ENCODE data around the gene MRPL49.

The MRPL49 gene

DNA sequence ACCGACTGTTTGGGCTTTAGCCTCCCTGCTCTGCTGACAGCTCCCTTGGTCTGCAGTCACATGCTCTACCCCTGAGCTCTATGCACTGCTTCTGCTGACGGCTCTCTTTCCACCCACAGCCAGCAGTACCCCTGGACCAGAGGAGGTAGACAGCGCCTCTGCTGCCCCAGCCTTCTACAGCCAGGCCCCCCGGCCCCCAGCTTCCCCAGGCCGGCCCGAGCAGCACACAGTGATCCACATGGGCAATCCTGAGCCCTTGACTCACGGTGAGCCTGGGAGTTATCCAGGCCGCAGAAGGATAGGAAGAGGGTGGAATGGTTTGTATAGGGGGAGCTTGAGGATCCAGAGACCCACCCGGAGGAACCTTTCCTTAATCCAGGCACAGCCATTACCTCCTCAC lies 35.3 kb upstream of the MRPL49 start:
- H3K27ac ChIP-seq (ENCODE audit: insufficient read depth, low read length, poor library complexity, severe bottlenecking), result no peak overlapping the region
- peaks cover 31% of the 10 kb centered on the region for H3K36me3 ChIP-seq (ENCODE audit: control insufficient read depth, insufficient read depth, low read length)
- no peaks in the 10 kb centered on the region for H3K9me3 ChIP-seq (ENCODE audit: control insufficient read depth, low read length)
- no peak for DNase-seq
- no peak overlapping the region for H3K4me3 ChIP-seq (ENCODE audit: insufficient read depth, low read depth, low read length, poor library complexity, severe bottlenecking)
- H3K27me3 ChIP-seq (replicated peaks; ENCODE audit: control insufficient read depth, insufficient read depth, low read length, poor library complexity, severe bottlenecking), result no peaks in the 10 kb centered on the region
- peaks cover 16% of the 10 kb centered on the region for H3K4me1 ChIP-seq (ENCODE audit: control insufficient read depth, insufficient read depth, low read length, poor library complexity, severe bottlenecking)

DNA sequence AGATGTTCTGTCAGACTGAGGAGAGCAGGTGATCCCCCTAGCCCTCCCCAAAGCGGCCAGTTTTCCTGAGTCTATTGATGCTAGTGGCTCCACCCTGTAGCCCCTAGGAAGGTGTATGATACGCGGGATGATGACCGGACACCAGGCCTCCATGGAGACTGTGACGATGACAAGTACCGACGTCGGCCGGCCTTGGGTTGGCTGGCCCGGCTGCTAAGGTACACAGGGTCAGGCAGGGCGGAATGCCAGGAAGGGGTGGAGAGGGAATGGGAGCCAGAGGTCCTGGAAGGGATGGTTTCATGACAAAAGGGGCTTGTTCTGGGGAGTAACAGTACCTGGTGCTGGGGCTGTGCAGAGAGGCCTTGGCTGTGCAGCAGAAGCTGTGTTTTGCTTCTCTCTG lies 34.9 kb upstream of the MRPL49 start:
- Histone ChIP-seq H3K27ac (ENCODE audit: insufficient read depth, low read length, poor library complexity, severe bottlenecking) (no peak overlapping the region), H3K36me3 (ENCODE audit: control insufficient read depth, insufficient read depth, low read length) (peaks cover 31% of the 10 kb centered on the region)
- DNase-seq, result no peak

DNA sequence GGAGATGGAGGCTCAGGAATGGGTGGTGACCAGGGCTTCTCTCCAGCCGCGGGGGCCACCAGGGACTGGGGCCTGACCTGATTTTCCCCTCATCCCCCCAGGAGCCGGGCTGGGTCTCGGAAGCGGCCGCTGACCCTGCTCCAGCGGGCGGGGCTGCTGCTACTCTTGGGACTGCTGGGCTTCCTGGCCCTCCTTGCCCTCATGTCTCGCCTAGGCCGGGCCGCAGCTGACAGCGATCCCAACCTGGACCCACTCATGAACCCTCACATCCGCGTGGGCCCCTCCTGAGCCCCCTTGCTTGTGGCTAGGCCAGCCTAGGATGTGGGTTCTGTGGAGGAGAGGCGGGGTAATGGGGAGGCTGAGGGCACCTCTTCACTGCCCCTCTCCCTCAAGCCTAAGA lies 34.3 kb upstream of the MRPL49 start:
- peaks cover 16% of the 10 kb centered on the region for H3K4me1 ChIP-seq (ENCODE audit: control insufficient read depth, insufficient read depth, low read length, poor library complexity, severe bottlenecking)

More for the DNA sequence above, 34.9 kb upstream of the MRPL49 start:
- Histone ChIP-seq H3K4me1 (ENCODE audit: control insufficient read depth, insufficient read depth, low read length, poor library complexity, severe bottlenecking) (peaks cover 16% of the 10 kb centered on the region), H3K27me3 (replicated peaks; ENCODE audit: control insufficient read depth, insufficient read depth, low read length, poor library complexity, severe bottlenecking) (no peaks in the 10 kb centered on the region), H3K4me3 (ENCODE audit: insufficient read depth, low read depth, low read length, poor library complexity, severe bottlenecking) (no peak overlapping the region), H3K9me3 (ENCODE audit: control insufficient read depth, low read length) (no peaks in the 10 kb centered on the region)

DNA sequence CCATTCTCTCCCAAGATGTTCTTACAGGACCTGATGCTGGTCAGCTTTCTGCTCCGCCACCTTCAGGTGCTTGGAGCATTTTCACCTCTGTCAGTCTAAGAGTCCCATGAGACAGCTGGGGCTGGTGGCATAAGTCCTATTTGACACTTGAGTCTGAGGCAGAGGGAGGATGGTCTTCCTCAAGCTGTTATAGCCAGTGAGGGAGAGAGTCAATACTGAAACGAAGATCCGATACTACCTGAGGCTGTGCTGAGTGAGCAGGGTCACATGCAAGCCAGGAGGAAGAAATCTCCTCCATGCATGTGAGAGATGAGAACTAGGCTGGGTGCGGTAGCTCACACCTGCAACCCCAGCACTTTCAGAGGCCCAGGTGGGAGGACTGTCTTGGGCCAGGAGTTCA lies 32.5 kb upstream of the MRPL49 start:
- no peaks in the 10 kb centered on the region for H3K27me3 ChIP-seq (replicated peaks; ENCODE audit: control insufficient read depth, insufficient read depth, low read length, poor library complexity, severe bottlenecking)
- H3K4me3 ChIP-seq (ENCODE audit: insufficient read depth, low read depth, low read length, poor library complexity, severe bottlenecking), result no peak overlapping the region
- H3K27ac ChIP-seq (ENCODE audit: insufficient read depth, low read length, poor library complexity, severe bottlenecking), result no peak overlapping the region
- no peaks in the 10 kb centered on the region for H3K9me3 ChIP-seq (ENCODE audit: control insufficient read depth, low read length)
- H3K36me3 ChIP-seq (ENCODE audit: control insufficient read depth, insufficient read depth, low read length), result peaks cover 31% of the 10 kb centered on the region
- H3K4me1 ChIP-seq (ENCODE audit: control insufficient read depth, insufficient read depth, low read length, poor library complexity, severe bottlenecking), result peaks cover 8% of the 10 kb centered on the region
- no peak for DNase-seq

More for the DNA sequence above, 34.3 kb upstream of the MRPL49 start:
- no peaks in the 10 kb centered on the region for H3K9me3 ChIP-seq (ENCODE audit: control insufficient read depth, low read length)
- H3K27me3 ChIP-seq (replicated peaks; ENCODE audit: control insufficient read depth, insufficient read depth, low read length, poor library complexity, severe bottlenecking), result no peaks in the 10 kb centered on the region
- H3K27ac ChIP-seq (ENCODE audit: insufficient read depth, low read length, poor library complexity, severe bottlenecking), result no peak overlapping the region
- DNase-seq, result no peak
- H3K4me3 ChIP-seq (ENCODE audit: insufficient read depth, low read depth, low read length, poor library complexity, severe bottlenecking), result no peak overlapping the region
- peaks cover 31% of the 10 kb centered on the region for H3K36me3 ChIP-seq (ENCODE audit: control insufficient read depth, insufficient read depth, low read length)

DNA sequence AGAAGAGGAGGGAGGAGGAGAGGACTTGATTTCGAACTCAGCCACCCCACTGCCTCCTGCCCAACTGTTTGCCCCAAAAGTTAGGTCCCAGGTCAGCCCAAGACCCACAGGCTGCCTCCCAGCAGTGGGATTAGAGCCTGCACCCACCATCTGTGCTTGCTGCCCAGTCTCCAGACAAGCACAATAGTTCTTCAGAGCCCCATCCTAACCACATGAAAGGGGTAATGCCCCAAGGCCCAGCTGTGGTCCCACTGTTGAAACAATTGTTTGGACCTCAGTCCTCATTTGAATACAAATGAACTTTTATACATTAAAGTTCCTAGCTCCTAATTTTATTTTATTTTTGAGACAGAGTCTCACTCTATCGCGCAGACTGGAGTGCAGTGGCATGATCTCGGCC lies 31.5 kb upstream of the MRPL49 start:
- no peak for DNase-seq
- Histone ChIP-seq H3K27ac (ENCODE audit: insufficient read depth, low read length, poor library complexity, severe bottlenecking) (no peak overlapping the region), H3K36me3 (ENCODE audit: control insufficient read depth, insufficient read depth, low read length) (peaks cover 31% of the 10 kb centered on the region), H3K9me3 (ENCODE audit: control insufficient read depth, low read length) (no peaks in the 10 kb centered on the region), H3K4me1 (ENCODE audit: control insufficient read depth, insufficient read depth, low read length, poor library complexity, severe bottlenecking) (peaks cover under 1% of the 10 kb centered on the region), H3K27me3 (replicated peaks; ENCODE audit: control insufficient read depth, insufficient read depth, low read length, poor library complexity, severe bottlenecking) (no peaks in the 10 kb centered on the region), H3K4me3 (ENCODE audit: insufficient read depth, low read depth, low read length, poor library complexity, severe bottlenecking) (no peak overlapping the region)

DNA sequence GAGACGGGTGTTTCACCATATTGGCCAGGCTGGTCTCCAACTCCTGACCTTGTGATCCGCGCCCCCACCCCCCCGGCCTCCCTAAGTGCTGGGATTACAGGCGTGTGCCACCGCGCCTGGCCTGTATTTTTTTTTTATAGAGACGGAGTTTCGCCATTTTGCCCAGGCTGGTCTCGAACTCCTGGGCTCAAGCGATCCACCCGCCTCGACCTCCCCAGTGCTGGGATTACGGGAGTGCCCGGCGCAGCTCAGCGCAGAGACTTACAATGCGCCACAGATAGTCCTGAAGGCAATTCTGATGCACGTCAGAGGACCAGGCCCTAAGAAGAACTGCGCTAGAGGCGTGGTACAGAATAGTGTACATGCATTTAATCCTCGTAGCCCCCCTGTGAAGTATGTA lies 26.7 kb upstream of the MRPL49 start:
- no peak for DNase-seq
- peaks cover 21% of the 10 kb centered on the region for H3K4me1 ChIP-seq (ENCODE audit: control insufficient read depth, insufficient read depth, low read length, poor library complexity, severe bottlenecking)
- no peaks in the 10 kb centered on the region for H3K27me3 ChIP-seq (replicated peaks; ENCODE audit: control insufficient read depth, insufficient read depth, low read length, poor library complexity, severe bottlenecking)
- H3K9me3 ChIP-seq (ENCODE audit: control insufficient read depth, low read length), result no peaks in the 10 kb centered on the region
- H3K4me3 ChIP-seq (ENCODE audit: insufficient read depth, low read depth, low read length, poor library complexity, severe bottlenecking), result no peak overlapping the region
- H3K36me3 ChIP-seq (ENCODE audit: control insufficient read depth, insufficient read depth, low read length), result peaks cover 6% of the 10 kb centered on the region
- no peak overlapping the region for H3K27ac ChIP-seq (ENCODE audit: insufficient read depth, low read length, poor library complexity, severe bottlenecking)

DNA sequence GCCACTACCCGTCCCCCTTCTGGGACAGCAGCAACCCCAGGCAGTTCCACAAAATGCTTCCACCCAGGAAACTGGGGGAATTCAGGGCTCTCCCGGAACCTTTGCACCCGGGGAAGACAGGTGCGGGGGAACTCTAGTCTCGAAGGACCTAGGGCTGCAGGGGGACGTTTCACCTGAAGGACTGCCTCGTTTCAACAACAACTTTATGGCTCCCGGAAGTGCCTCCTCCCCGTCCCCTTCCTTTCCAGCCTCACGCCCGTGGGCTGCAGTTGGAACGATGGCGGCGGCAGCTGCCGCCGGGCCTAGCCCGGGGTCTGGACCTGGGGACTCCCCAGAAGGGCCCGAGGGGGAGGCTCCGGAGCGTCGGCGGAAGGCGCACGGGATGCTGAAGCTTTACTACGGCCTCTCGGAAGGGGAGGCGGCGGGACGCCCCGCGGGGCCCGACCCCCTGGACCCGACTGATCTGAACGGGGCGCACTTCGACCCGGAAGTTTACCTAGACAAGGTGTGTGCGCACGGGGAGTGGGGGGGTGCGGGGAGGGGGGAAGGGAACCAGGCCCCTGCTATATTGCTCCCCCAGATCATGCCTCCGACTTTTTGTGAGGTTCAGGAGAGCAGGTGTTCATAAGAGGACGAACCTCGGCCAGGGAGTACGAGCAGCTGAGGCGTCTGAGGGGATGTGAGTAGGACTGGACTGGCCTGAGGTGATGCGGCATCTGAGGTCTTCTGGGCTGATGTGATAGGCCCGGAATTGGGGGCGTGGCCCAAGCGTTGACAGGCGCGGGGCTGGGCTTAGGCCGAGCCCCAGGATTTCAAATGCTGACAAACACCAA lies 25.9 kb upstream of the MRPL49 start, which contains the start of gene VPS51:
Gene VPS51 (plus strand): TSS at position 241 of the 833 bp plus-strand sequence. CDS start 37 bp downstream, at position 278.
- H3K4me3 ChIP-seq (ENCODE audit: insufficient read depth, low read depth, low read length, poor library complexity, severe bottlenecking), result peak within 1 kb of the TSS; percentile 76
- peak; percentile 72 to 76 (median 73) for DNase-seq
- H3K9me3 ChIP-seq (ENCODE audit: control insufficient read depth, low read length), result no peaks in the 10 kb centered on the region
- H3K27ac ChIP-seq (ENCODE audit: insufficient read depth, low read length, poor library complexity, severe bottlenecking), result peak within 1 kb of the TSS; percentile 86
- H3K4me1 ChIP-seq (ENCODE audit: control insufficient read depth, insufficient read depth, low read length, poor library complexity, severe bottlenecking), result peaks cover 21% of the 10 kb centered on the region
- H3K27me3 ChIP-seq (replicated peaks; ENCODE audit: control insufficient read depth, insufficient read depth, low read length, poor library complexity, severe bottlenecking), result no peaks in the 10 kb centered on the region
- H3K36me3 ChIP-seq (ENCODE audit: control insufficient read depth, insufficient read depth, low read length), result peaks cover 6% of the 10 kb centered on the region

DNA sequence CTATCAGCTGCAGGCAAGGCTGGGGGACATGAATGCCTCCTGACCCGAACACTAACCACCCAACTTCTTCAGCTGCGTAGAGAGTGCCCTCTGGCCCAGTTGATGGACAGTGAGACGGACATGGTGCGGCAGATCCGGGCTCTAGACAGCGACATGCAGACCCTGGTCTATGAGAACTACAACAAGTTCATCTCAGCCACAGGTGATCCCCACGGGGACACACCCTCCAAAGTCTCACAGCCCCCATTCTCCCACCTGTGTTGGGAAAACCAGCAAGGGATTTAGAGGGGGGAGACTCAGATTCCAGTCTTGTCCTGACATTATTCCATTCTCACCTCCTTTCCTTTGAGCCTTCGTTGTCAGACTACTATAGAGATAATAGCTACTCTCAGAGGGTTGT lies 25.2 kb upstream of the MRPL49 start:
- Histone ChIP-seq H3K4me3 (ENCODE audit: insufficient read depth, low read depth, low read length, poor library complexity, severe bottlenecking) (peak overlapping the region; percentile 76), H3K27ac (ENCODE audit: insufficient read depth, low read length, poor library complexity, severe bottlenecking) (peak overlapping the region; percentile 86), H3K4me1 (ENCODE audit: control insufficient read depth, insufficient read depth, low read length, poor library complexity, severe bottlenecking) (peaks cover 21% of the 10 kb centered on the region), H3K27me3 (replicated peaks; ENCODE audit: control insufficient read depth, insufficient read depth, low read length, poor library complexity, severe bottlenecking) (no peaks in the 10 kb centered on the region), H3K36me3 (ENCODE audit: control insufficient read depth, insufficient read depth, low read length) (peaks cover 6% of the 10 kb centered on the region), H3K9me3 (ENCODE audit: control insufficient read depth, low read length) (no peaks in the 10 kb centered on the region)
- no peak for DNase-seq

DNA sequence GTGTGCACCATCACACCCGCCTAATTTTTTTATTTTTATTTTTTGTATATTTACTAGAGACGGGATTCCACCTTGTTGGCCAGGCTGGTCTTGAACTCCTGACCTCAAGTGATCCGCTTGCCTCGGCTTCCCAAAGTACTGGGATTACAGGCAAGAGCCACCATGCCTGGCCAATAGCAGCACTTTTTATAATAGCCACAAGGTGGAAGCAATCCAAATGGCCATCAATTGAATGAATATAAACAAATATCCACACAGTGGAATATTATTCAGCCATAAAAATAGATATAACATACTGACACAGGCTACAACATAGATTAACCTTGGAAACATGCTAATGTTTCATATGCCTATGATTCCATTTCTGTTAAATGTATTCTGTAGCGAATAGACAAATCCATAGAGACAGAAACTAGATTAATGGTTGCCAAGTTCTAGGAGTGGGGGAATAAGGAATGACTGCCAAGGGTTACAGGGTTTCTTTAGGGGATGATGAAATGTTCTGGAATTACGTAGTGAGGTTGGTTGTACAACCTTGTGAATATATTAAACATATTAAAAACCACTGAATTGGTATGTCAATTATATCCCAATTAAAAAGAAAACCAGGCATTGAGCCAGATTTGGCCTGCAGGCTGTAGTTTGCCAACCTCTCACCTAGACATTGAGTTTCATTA lies 21.3 kb upstream of the MRPL49 start:
- H3K27ac ChIP-seq (ENCODE audit: insufficient read depth, low read length, poor library complexity, severe bottlenecking), result no peak overlapping the region
- no peaks in the 10 kb centered on the region for H3K27me3 ChIP-seq (replicated peaks; ENCODE audit: control insufficient read depth, insufficient read depth, low read length, poor library complexity, severe bottlenecking)
- H3K4me1 ChIP-seq (ENCODE audit: control insufficient read depth, insufficient read depth, low read length, poor library complexity, severe bottlenecking), result peaks cover 18% of the 10 kb centered on the region
- no peak for DNase-seq
- peaks cover 20% of the 10 kb centered on the region for H3K36me3 ChIP-seq (ENCODE audit: control insufficient read depth, insufficient read depth, low read length)
- H3K9me3 ChIP-seq (ENCODE audit: control insufficient read depth, low read length), result no peaks in the 10 kb centered on the region
- H3K4me3 ChIP-seq (ENCODE audit: insufficient read depth, low read depth, low read length, poor library complexity, severe bottlenecking), result no peak overlapping the region
